Measurements from ENCODE around the gene OPA1. TPM values are rescaled to one million over a fixed set of nuclear protein-coding genes. Genes with fewer than 3 reads are reported as not detected.
A peak's percentile ranks its signal among the peaks of the same experiment; 100 is the strongest.

The OPA1 gene
- total and polyA plus RNA-seq, 2 of the 13 experiments (the other 11 are each of a cell fraction or from before 2014, with no cell fraction given): 26.7 to 78.5 TPM

GRCh38 chr3:193711523-193711963 is 118.5 kb downstream of the OPA1 start (continued):
- no peak for TF ChIP-seq NFAT5 (CRISPR knock-in tag; IDR thresholded peaks at IDR 0.05)
- no peak for TF ChIP-seq ARID3A (IDR thresholded peaks at IDR 0.05; ENCODE audit: low read depth, low read length)
- no peak; the same call in 1 of the 2 replicates for TF ChIP-seq CCDC6 (CRISPR knock-in tag; IDR thresholded peaks at IDR 0.05)
- TF ChIP-seq MZF1 (CRISPR knock-in tag; IDR thresholded peaks at IDR 0.05; ENCODE audit: borderline replicate concordance): no peak
- TF ChIP-seq DDIT3 (CRISPR knock-in tag; IDR thresholded peaks at IDR 0.05): no peak
- no peak for TF ChIP-seq ZBTB39 (CRISPR knock-in tag; IDR thresholded peaks at IDR 0.05)
- TF ChIP-seq DNMT1 (CRISPR knock-in tag; IDR thresholded peaks at IDR 0.05): no peak
- no peak for TF ChIP-seq EEA1 (CRISPR knock-in tag; IDR thresholded peaks at IDR 0.05; ENCODE audit: borderline replicate concordance)
- 0 out of 2 replicates have a peak, but pooled peaks have one; percentile 59 for TF ChIP-seq ZNF782 (CRISPR knock-in tag; IDR thresholded peaks at IDR 0.05; ENCODE audit: borderline replicate concordance)
- TF ChIP-seq TIGD3 (CRISPR knock-in tag; IDR thresholded peaks at IDR 0.05; ENCODE audit: borderline replicate concordance): no peak
- no peak for TF ChIP-seq ZSCAN12 (CRISPR knock-in tag; IDR thresholded peaks at IDR 0.05)
- TF ChIP-seq ZFP37 (CRISPR knock-in tag; IDR thresholded peaks at IDR 0.05; ENCODE audit: borderline replicate concordance): no peak
- TF ChIP-seq MXI1 (IDR thresholded peaks at IDR 0.05; ENCODE audit: borderline replicate concordance, low read depth, low read length): peak; percentile 50; the same call in 1 of the 3 replicates
- no peak for TF ChIP-seq ZNF230 (CRISPR knock-in tag; IDR thresholded peaks at IDR 0.05)
- peak; percentile 83; the same call in 1 of the 2 replicates for TF ChIP-seq BRD4 (CRISPR knock-in tag; IDR thresholded peaks at IDR 0.05)
- no peak for TF ChIP-seq SALL2 (CRISPR knock-in tag; IDR thresholded peaks at IDR 0.05)
- no peak for TF ChIP-seq ZNF563 (CRISPR knock-in tag; IDR thresholded peaks at IDR 0.05)
- TF ChIP-seq ZNF577 (CRISPR knock-in tag; IDR thresholded peaks at IDR 0.05; ENCODE audit: borderline replicate concordance, low read depth): no peak
- TF ChIP-seq ZNF367 (CRISPR knock-in tag; IDR thresholded peaks at IDR 0.05; ENCODE audit: borderline replicate concordance): no peak
- no peak for TF ChIP-seq MEF2D (CRISPR knock-in tag; IDR thresholded peaks at IDR 0.05)
